GM23338 (cell line): ENCODE measurements around the gene RAB40C.

Experiments
- CREB1 ChIP-seq: fragments of 250-450 bp; sonication (Bioruptor Pico); IDR thresholded peaks from 2 replicates; pipeline ENCODE4 v1.5.0; 2020; ENCODE audit warnings: low read depth, mild to moderate bottlenecking, moderate library complexity
- CTCF ChIP-seq, 2 experiments: fragments of 200-600 bp in 1 of 2; sonication (generic) in 1 of 2; conservative IDR thresholded peaks; 2 replicates each; pipeline versions ENCODE4 v1.5.1 to v1.6.1; 2016 to 2017; ENCODE audit warnings: antibody characterized with exemption in 2 of 2, low read depth in 2 of 2, mild to moderate bottlenecking in 2 of 2, moderate library complexity in 1 of 2
- ETS1 ChIP-seq: IDR thresholded peaks from 2 replicates; pipeline ENCODE4 v1.6.1; 2016; ENCODE audit warnings: antibody characterized with exemption
- EZH2 ChIP-seq: fragments of 200-600 bp; sonication (generic); IDR thresholded peaks from one replicate; pipeline ENCODE4 v1.8.0; 2017; ENCODE audit warnings: antibody characterized with exemption, mild to moderate bottlenecking, low read depth; ENCODE audit not compliant: unreplicated experiment
- EZH2phosphoT487 ChIP-seq: fragments of 200-600 bp; sonication (generic); IDR thresholded peaks from one replicate; pipeline ENCODE4 v1.8.1; 2018; ENCODE audit warnings: antibody characterized with exemption; ENCODE audit not compliant: unreplicated experiment
- JUNB ChIP-seq: IDR thresholded peaks from one replicate; pipeline ENCODE4 v1.6.1; 2016; ENCODE audit warnings: antibody characterized with exemption; ENCODE audit not compliant: unreplicated experiment
- NANOG ChIP-seq: IDR thresholded peaks from 2 replicates; pipeline ENCODE4 v1.6.1; 2016; ENCODE audit warnings: antibody characterized with exemption, borderline replicate concordance
- POLR2AphosphoS5 ChIP-seq: IDR thresholded peaks from 2 replicates; pipeline ENCODE4 v1.6.1; 2016; ENCODE audit warnings: antibody characterized with exemption, low read depth
- REST ChIP-seq: IDR thresholded peaks from one replicate; pipeline ENCODE4 v1.6.1; 2018; ENCODE audit warnings: antibody characterized with exemption; ENCODE audit not compliant: unreplicated experiment
- ZNF331 ChIP-seq: fragments of 250-450 bp; sonication (Bioruptor Pico); IDR thresholded peaks from 2 replicates; pipeline ENCODE4 v1.5.0; 2020; ENCODE audit warnings: low read depth, mild to moderate bottlenecking, moderate library complexity

GRCh38 chr16:672371-672770 lies 82.5 kb downstream of the RAB40C start:
- TF ChIP-seq CTCF (conservative IDR thresholded peaks at IDR 0.05; ENCODE audit: low read depth in 2 of 2) (no peak), EZH2phosphoT487 (no peak), CREB1 (no peak), REST (no peak), JUNB (no peak), POLR2AphosphoS5 (no peak), EZH2 (no peak), ETS1 (no peak), NANOG (no peak), ZNF331 (no peak)
